NOMO-1 (cell line): ENCODE results near the gene LRRC9.
A peak's percentile ranks its signal among the peaks of the same experiment; 100 is the strongest.
"Not testable (repeated sequence)": the region's sequence is repeated elsewhere in the genome, so short reads cannot be mapped to it uniquely, and the experiment has no call there.

Source experiments
- DNase-seq, 2 experiments: peaks; one replicate each; lab custom pipeline; 2025; ENCODE audit not compliant: unreplicated experiment in 2 of 2; lab: John Stamatoyannopoulos, UW

Gene LRRC9

GRCh38 chr14:60058087-60058486 is 138.1 kb downstream of the LRRC9 start:
- no peak for DNase-seq

- DNase-seq, result no peak
These were observed 141.4 kb downstream of the LRRC9 start for GRCh38 chr14:60061371-60061770.

GRCh38 chr14:60064491-60065072 is 144.6 kb downstream of the LRRC9 start:
- peak; percentile 5 to 54 for DNase-seq

GRCh38 chr14:60067882-60068281 is 147.9 kb downstream of the LRRC9 start:
- DNase-seq, result no peak

GRCh38 chr14:60079723-60080122 is 159.8 kb downstream of the LRRC9 start:
- no peak for DNase-seq

GRCh38 chr14:60085085-60085484 is 165.1 kb downstream of the LRRC9 start:
- DNase-seq, result no peak

GRCh38 chr14:60085693-60086092 is 165.7 kb downstream of the LRRC9 start:
- no peak for DNase-seq

GRCh38 chr14:60087668-60088067 is 167.7 kb downstream of the LRRC9 start:
- DNase-seq, result no peak

GRCh38 chr14:60089221-60089620 is 169.3 kb downstream of the LRRC9 start:
- no peak for DNase-seq

- DNase-seq, result peak in 1 of 2 experiments; percentile 11
These were observed 171.0 kb downstream of the LRRC9 start for GRCh38 chr14:60090864-60091519.

- peak; percentile 96 to 97 for DNase-seq
These were observed 171.9 kb downstream of the LRRC9 start, which contains the start of gene PCNX4 for GRCh38 chr14:60091550-60092525. Gene PCNX4, plus strand, starts transcription at chr14:60091923. Its CDS starts 15,716 bp downstream, at chr14:60107639.

GRCh38 chr14:60092526-60092920 is 172.6 kb downstream of the LRRC9 start:
- peak in 1 of 2 experiments; percentile 40 for DNase-seq

- DNase-seq, result no peak
These were observed 173.1 kb downstream of the LRRC9 start for GRCh38 chr14:60093080-60093479.

- DNase-seq, result no peak
These were observed 173.7 kb downstream of the LRRC9 start for GRCh38 chr14:60093606-60094005.

GRCh38 chr14:60094306-60094897 is 174.5 kb downstream of the LRRC9 start:
- no peak for DNase-seq

- no peak for DNase-seq
These were observed 175.3 kb downstream of the LRRC9 start for GRCh38 chr14:60095231-60095630.

- DNase-seq, result no peak
These were observed 176.0 kb downstream of the LRRC9 start for GRCh38 chr14:60095781-60096450.

- no peak for DNase-seq
These were observed 178.0 kb downstream of the LRRC9 start for GRCh38 chr14:60097974-60098373.

- not testable (repeated sequence) for DNase-seq
These were observed 179.9 kb downstream of the LRRC9 start for GRCh38 chr14:60099855-60100254.

GRCh38 chr14:60101786-60102185 is 181.8 kb downstream of the LRRC9 start:
- DNase-seq, result no peak
